ENCODE data around the gene ZNF3.

GRCh38 chr7:100111914-100112313 is 30.4 kb upstream of the ZNF3 start:
- TF ChIP-seq CTCF (tag by site-specific recombination; IDR thresholded peaks at IDR 0.05): no peak
- no peak for TF ChIP-seq ZNF692 (tag by site-specific recombination; IDR thresholded peaks at IDR 0.05)
- no peak for TF ChIP-seq ZNF544 (tag by site-specific recombination; IDR thresholded peaks at IDR 0.05)

All from HEK293 (cell line).